ENCODE measurements around the gene YTHDC2.

YTHDC2 gene

DNA sequence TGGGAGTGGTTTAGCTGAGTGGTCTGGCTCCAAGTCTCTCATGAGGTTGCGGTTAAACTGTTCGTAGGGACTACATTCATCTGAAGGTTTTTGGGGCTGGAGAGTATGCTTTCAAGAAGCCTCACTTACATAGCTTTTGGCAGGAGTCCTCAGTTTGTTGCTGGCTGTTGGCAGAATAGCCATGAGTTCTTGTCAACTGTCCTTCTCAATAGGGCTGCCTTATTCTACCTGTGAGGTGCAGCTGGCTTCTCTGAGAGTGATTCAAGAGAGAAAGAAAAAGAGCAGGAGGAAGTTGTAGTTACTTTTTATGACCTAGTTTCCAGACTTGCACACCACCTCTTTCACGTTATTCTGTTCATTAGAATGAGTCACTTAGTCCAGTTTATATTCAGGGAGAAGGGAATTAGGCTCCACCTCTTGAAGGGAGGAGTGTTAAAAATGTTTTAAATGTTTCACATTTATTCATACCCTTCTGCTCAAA is 33.2 kb downstream of the YTHDC2 start:
- DNase-seq, result no peak
- H3K27ac ChIP-seq (ENCODE audit: insufficient read depth, low read length, poor library complexity, severe bottlenecking), result no peak overlapping the region
- no peaks in the 10 kb centered on the region for H3K27me3 ChIP-seq (replicated peaks; ENCODE audit: control insufficient read depth, insufficient read depth, low read length, poor library complexity, severe bottlenecking)
- H3K4me1 ChIP-seq (ENCODE audit: control insufficient read depth, insufficient read depth, low read length, poor library complexity, severe bottlenecking), result no peaks in the 10 kb centered on the region
- no peak overlapping the region for H3K4me3 ChIP-seq (ENCODE audit: insufficient read depth, low read depth, low read length, poor library complexity, severe bottlenecking)
- H3K9me3 ChIP-seq (ENCODE audit: control insufficient read depth, low read length), result no peaks in the 10 kb centered on the region
- H3K36me3 ChIP-seq (ENCODE audit: control insufficient read depth, insufficient read depth, low read length), result peaks cover 50% of the 10 kb centered on the region

DNA sequence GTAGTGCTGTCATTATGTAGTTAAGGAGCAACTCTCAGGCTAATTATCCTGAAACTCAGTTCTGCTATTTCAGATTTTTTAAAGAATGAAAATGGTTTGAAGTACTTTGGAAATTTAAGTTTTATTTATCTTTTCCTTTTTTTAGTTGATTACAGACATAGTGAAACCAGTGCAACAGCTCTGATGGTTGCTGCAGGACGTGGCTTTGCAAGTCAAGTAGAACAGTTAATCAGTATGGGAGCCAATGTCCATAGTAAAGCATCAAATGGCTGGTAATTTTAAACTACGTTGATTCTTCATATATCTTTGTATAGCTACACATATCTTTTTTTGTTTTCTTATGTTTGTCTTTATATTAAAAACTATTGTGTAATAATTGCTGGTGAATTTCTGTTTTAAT is 34.9 kb downstream of the YTHDC2 start:
- H3K36me3 ChIP-seq (ENCODE audit: control insufficient read depth, insufficient read depth, low read length), result peaks cover 50% of the 10 kb centered on the region

DNA sequence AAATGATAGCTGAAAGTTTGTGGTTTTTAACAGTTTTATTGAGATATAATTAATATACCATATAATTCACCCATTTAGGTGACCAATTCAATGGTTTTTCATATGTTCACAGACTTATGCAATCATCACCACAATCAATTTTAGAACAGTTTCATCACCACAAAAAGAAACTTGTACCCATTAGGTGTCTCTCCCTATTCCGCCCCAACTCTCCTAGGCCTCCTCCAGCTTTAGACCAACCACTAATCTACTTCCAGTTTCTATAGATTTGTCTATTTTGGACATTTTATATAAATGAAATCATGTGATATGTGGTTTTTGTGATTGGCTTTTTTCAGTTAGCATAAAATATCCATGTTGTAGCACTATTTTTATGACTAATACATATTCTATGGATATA is 38.6 kb downstream of the YTHDC2 start:
- DNase-seq, result no peak
- no peaks in the 10 kb centered on the region for H3K4me1 ChIP-seq (ENCODE audit: control insufficient read depth, insufficient read depth, low read length, poor library complexity, severe bottlenecking)
- no peaks in the 10 kb centered on the region for H3K9me3 ChIP-seq (ENCODE audit: control insufficient read depth, low read length)
- H3K36me3 ChIP-seq (ENCODE audit: control insufficient read depth, insufficient read depth, low read length), result peaks cover 35% of the 10 kb centered on the region
- H3K27me3 ChIP-seq (replicated peaks; ENCODE audit: control insufficient read depth, insufficient read depth, low read length, poor library complexity, severe bottlenecking), result no peaks in the 10 kb centered on the region
- no peak overlapping the region for H3K27ac ChIP-seq (ENCODE audit: insufficient read depth, low read length, poor library complexity, severe bottlenecking)
- no peak overlapping the region for H3K4me3 ChIP-seq (ENCODE audit: insufficient read depth, low read depth, low read length, poor library complexity, severe bottlenecking)

More for the DNA sequence above, 34.9 kb downstream of the YTHDC2 start:
- no peaks in the 10 kb centered on the region for H3K4me1 ChIP-seq (ENCODE audit: control insufficient read depth, insufficient read depth, low read length, poor library complexity, severe bottlenecking)
- no peaks in the 10 kb centered on the region for H3K9me3 ChIP-seq (ENCODE audit: control insufficient read depth, low read length)
- no peaks in the 10 kb centered on the region for H3K27me3 ChIP-seq (replicated peaks; ENCODE audit: control insufficient read depth, insufficient read depth, low read length, poor library complexity, severe bottlenecking)
- H3K27ac ChIP-seq (ENCODE audit: insufficient read depth, low read length, poor library complexity, severe bottlenecking), result no peak overlapping the region
- DNase-seq, result no peak
- no peak overlapping the region for H3K4me3 ChIP-seq (ENCODE audit: insufficient read depth, low read depth, low read length, poor library complexity, severe bottlenecking)

DNA sequence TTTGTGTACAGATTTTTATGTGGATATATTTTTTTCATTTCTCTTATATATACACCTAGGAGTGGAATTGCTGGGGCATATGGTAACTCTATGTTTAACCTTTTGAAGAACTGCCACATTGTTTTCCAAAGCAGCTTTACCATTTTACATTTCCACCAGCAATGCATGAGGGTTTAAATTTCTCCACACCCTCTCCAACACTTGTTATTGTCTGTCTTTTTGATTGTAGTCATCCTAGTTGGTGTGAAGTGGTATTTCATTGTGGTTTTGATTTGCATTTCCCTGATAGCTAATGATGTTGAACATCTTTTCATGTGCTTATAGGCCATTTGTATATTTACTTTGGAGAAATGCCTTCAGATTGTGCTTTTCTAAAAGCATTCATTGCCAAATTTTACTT is 39.1 kb downstream of the YTHDC2 start:
- Histone ChIP-seq H3K4me1 (ENCODE audit: control insufficient read depth, insufficient read depth, low read length, poor library complexity, severe bottlenecking) (no peaks in the 10 kb centered on the region), H3K27ac (ENCODE audit: insufficient read depth, low read length, poor library complexity, severe bottlenecking) (no peak overlapping the region), H3K4me3 (ENCODE audit: insufficient read depth, low read depth, low read length, poor library complexity, severe bottlenecking) (no peak overlapping the region), H3K36me3 (ENCODE audit: control insufficient read depth, insufficient read depth, low read length) (peaks cover 33% of the 10 kb centered on the region), H3K27me3 (replicated peaks; ENCODE audit: control insufficient read depth, insufficient read depth, low read length, poor library complexity, severe bottlenecking) (no peaks in the 10 kb centered on the region), H3K9me3 (ENCODE audit: control insufficient read depth, low read length) (no peaks in the 10 kb centered on the region)
- no peak for DNase-seq

DNA sequence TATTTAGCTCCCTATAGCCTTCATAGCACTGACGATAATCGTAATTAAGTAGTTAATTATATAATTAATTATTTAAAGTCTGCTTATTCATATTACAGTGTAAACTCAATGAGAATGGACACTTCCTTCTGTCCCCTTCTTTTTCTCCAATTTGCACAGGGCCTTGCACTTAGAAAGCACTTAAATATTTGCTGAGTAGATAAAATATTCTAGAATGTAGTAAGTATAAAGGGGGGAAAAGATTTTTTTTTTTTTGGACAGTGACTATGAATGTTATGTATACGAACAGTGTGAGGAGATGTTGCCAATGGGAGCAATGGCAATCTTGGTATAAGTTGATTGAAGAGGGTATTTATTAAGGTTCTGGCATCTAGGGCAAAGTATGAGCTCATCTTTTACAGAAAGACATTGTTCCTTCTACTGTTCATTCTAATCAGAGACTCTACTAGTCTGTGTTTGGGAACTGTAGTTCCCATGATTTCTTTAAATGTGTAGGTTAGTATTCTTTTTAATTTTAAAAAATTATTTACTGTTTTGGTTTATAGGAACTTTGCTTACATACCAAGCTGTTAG is 49.4 kb downstream of the YTHDC2 start:
- Histone ChIP-seq H3K9me3 (ENCODE audit: control insufficient read depth, low read length) (no peaks in the 10 kb centered on the region), H3K4me1 (ENCODE audit: control insufficient read depth, insufficient read depth, low read length, poor library complexity, severe bottlenecking) (no peaks in the 10 kb centered on the region), H3K36me3 (ENCODE audit: control insufficient read depth, insufficient read depth, low read length) (peaks cover 16% of the 10 kb centered on the region), H3K27ac (ENCODE audit: insufficient read depth, low read length, poor library complexity, severe bottlenecking) (no peak overlapping the region), H3K27me3 (replicated peaks; ENCODE audit: control insufficient read depth, insufficient read depth, low read length, poor library complexity, severe bottlenecking) (no peaks in the 10 kb centered on the region), H3K4me3 (ENCODE audit: insufficient read depth, low read depth, low read length, poor library complexity, severe bottlenecking) (no peak overlapping the region)
- no peak for DNase-seq

DNA sequence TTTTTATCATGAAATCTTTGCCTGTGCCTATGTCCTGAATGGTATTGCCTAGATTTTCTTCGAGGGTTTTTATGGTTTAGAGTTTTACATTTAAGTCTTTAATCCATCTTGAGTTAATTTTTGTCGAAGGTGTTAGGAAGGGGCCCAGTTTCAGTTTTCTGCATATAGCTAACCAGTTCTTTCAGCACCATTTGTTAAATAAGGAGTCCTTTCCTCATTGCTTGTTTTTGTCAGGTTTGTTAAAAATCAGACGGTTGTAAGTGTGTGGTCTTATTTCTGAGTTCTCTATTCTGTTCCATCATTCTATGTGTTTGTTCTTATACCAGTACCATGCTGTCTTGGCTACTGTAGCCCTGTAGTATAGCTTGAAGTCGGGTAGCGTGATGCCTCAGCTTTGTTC is 55.9 kb downstream of the YTHDC2 start:
- no peak overlapping the region for H3K27ac ChIP-seq (ENCODE audit: insufficient read depth, low read length, poor library complexity, severe bottlenecking)
- DNase-seq, result no peak
- peaks cover 14% of the 10 kb centered on the region for H3K36me3 ChIP-seq (ENCODE audit: control insufficient read depth, insufficient read depth, low read length)
- H3K27me3 ChIP-seq (replicated peaks; ENCODE audit: control insufficient read depth, insufficient read depth, low read length, poor library complexity, severe bottlenecking), result no peaks in the 10 kb centered on the region
- no peak overlapping the region for H3K4me3 ChIP-seq (ENCODE audit: insufficient read depth, low read depth, low read length, poor library complexity, severe bottlenecking)
- H3K9me3 ChIP-seq (ENCODE audit: control insufficient read depth, low read length), result no peaks in the 10 kb centered on the region
- no peaks in the 10 kb centered on the region for H3K4me1 ChIP-seq (ENCODE audit: control insufficient read depth, insufficient read depth, low read length, poor library complexity, severe bottlenecking)

DNA sequence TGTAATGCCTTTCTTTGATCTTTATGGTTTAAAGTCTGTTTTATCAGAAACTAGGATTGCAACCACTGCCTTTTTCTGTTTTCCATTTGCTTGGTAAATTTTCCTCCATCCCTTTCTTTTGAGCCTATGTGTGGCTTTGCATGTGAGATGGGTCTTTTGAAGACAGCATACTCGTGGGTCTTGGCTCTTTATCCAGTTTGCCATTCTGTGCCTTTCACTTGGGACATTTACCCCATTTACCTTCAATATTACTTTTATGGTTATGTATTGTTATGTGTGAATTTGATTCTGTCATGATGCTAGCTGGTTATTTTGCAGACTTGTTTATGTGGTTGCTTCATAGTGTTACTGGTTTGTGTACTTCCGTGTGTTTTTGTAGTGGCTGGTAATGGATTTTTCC is 59.2 kb downstream of the YTHDC2 start:
- Histone ChIP-seq H3K9me3 (ENCODE audit: control insufficient read depth, low read length) (no peaks in the 10 kb centered on the region), H3K27me3 (replicated peaks; ENCODE audit: control insufficient read depth, insufficient read depth, low read length, poor library complexity, severe bottlenecking) (no peaks in the 10 kb centered on the region), H3K27ac (ENCODE audit: insufficient read depth, low read length, poor library complexity, severe bottlenecking) (no peak overlapping the region), H3K36me3 (ENCODE audit: control insufficient read depth, insufficient read depth, low read length) (peaks cover 13% of the 10 kb centered on the region), H3K4me1 (ENCODE audit: control insufficient read depth, insufficient read depth, low read length, poor library complexity, severe bottlenecking) (no peaks in the 10 kb centered on the region), H3K4me3 (ENCODE audit: insufficient read depth, low read depth, low read length, poor library complexity, severe bottlenecking) (no peak overlapping the region)
- no peak for DNase-seq

DNA sequence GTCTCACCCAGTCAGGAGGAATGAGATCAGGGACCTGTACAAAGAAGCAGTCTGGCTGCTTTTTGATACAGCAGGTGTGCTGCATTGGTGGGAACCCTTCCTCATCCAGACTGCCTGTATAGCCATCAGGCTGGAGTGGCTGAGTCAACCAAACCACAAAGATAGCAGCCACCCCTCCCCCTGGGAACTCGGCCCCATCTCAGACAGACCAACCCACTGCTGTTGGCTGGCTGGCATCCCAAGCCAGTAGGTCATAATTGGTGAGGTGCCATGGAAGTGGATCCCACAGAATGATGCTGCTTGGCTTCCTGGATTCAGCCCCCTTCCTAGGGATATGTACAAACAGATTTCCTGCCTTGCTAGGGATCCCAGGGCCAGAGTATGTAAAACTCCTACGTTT is 60.9 kb downstream of the YTHDC2 start:
- Histone ChIP-seq H3K4me3 (ENCODE audit: insufficient read depth, low read depth, low read length, poor library complexity, severe bottlenecking) (no peak overlapping the region), H3K9me3 (ENCODE audit: control insufficient read depth, low read length) (no peaks in the 10 kb centered on the region), H3K4me1 (ENCODE audit: control insufficient read depth, insufficient read depth, low read length, poor library complexity, severe bottlenecking) (no peaks in the 10 kb centered on the region), H3K27me3 (replicated peaks; ENCODE audit: control insufficient read depth, insufficient read depth, low read length, poor library complexity, severe bottlenecking) (no peaks in the 10 kb centered on the region), H3K36me3 (ENCODE audit: control insufficient read depth, insufficient read depth, low read length) (peaks cover 17% of the 10 kb centered on the region), H3K27ac (ENCODE audit: insufficient read depth, low read length, poor library complexity, severe bottlenecking) (no peak overlapping the region)
- no peak for DNase-seq

DNA sequence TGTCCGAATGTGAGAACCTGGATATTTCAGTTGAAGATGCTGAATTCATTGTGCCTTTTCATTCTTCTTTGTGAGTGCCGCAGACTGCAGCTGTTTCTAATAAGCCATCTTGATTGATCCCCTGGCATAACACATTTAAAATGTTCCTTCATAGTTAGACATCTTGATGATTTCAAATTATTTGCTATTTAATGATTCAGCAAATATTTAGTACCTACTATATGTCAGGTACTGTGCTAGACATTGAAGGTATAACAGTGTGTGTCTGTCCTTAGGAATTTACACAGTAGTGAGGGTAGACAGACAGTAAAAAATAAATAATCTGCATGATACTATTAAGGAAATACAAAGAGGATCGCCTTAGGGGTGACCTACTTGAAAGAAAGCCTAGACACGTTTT is 61.6 kb downstream of the YTHDC2 start:
- Histone ChIP-seq H3K27ac (ENCODE audit: insufficient read depth, low read length, poor library complexity, severe bottlenecking) (no peak overlapping the region), H3K4me3 (ENCODE audit: insufficient read depth, low read depth, low read length, poor library complexity, severe bottlenecking) (no peak overlapping the region), H3K36me3 (ENCODE audit: control insufficient read depth, insufficient read depth, low read length) (peaks cover 22% of the 10 kb centered on the region), H3K9me3 (ENCODE audit: control insufficient read depth, low read length) (no peaks in the 10 kb centered on the region), H3K27me3 (replicated peaks; ENCODE audit: control insufficient read depth, insufficient read depth, low read length, poor library complexity, severe bottlenecking) (no peaks in the 10 kb centered on the region), H3K4me1 (ENCODE audit: control insufficient read depth, insufficient read depth, low read length, poor library complexity, severe bottlenecking) (no peaks in the 10 kb centered on the region)
- no peak for DNase-seq

DNA sequence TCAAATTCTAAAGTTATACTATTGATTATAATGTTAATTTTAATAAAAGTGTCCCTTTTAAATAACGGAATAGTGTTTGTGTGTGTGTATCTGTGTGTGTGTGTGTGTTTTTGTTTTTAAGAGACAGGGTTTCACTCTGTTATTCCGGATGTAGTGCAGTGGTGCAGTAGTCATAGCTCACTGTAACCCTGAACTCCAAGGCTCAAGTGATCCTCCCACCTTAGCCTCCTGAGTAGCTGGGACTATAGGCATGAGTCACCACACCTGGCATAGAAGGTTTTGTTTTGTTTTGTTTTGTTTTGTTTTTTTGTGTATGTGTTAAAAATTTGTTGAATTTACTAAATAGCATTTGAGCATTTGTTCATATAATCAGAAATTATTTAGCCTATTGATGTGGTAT is 64.6 kb downstream of the YTHDC2 start:
- DNase-seq, result no peak
- no peak overlapping the region for H3K27ac ChIP-seq (ENCODE audit: insufficient read depth, low read length, poor library complexity, severe bottlenecking)
- H3K9me3 ChIP-seq (ENCODE audit: control insufficient read depth, low read length), result no peaks in the 10 kb centered on the region
- no peaks in the 10 kb centered on the region for H3K27me3 ChIP-seq (replicated peaks; ENCODE audit: control insufficient read depth, insufficient read depth, low read length, poor library complexity, severe bottlenecking)
- H3K4me1 ChIP-seq (ENCODE audit: control insufficient read depth, insufficient read depth, low read length, poor library complexity, severe bottlenecking), result no peaks in the 10 kb centered on the region
- no peak overlapping the region for H3K4me3 ChIP-seq (ENCODE audit: insufficient read depth, low read depth, low read length, poor library complexity, severe bottlenecking)
- H3K36me3 ChIP-seq (ENCODE audit: control insufficient read depth, insufficient read depth, low read length), result peaks cover 24% of the 10 kb centered on the region

Data from effector memory CD4-positive, alpha-beta T cell (primary cell).